Fibroblast of skin of left quadriceps (primary cell): ENCODE results near the gene ZNF774.
"Not testable (repeated sequence)": the region's sequence is repeated elsewhere in the genome, so short reads cannot be mapped to it uniquely, and the experiment has no call there.

Experiments
- DNase-seq, 2 experiments: peaks; one replicate each; pipeline ENCODE4 v3.0.0-alpha.2; 2013; ENCODE audit warnings: low read depth in 2 of 2

The ZNF774 gene

DNA sequence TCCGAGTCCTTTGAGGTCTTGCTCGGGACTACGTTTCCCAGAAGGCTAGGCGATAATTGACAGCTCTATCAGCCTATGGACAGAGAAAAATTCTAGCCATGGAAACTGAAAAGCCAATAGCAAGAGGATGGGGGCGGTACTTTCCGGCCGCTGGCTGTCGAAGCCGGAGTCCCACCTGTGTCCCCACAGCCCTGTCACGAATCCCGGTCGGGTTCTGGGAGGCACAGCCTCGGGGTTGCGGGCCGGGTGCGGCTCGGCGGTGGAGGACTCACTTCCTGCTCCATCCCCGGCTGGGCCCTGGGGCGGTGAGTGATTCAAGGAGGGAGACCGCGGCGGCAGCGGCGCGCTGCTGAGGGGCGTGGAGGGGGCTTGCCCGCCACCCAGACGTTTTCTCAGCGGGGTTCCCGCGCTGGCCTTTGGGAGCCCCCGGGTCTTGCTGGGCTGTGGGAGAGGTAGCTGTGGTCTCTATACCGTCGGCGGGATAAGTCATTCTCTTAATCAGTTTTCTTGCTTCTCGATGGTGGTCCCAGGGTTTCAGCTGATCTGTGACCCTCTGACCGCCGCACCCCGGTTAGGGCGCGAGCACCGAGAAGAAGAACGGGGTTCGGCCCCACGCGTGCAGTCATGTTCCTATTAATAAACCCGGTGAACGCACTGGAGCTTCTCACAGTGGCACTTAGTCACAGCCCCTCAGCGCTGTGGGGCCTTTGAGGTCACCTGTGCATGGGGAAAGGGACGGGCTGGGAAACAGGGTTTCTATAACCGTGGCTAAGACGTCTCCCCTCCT is at the start of gene ZNF774:
ZNF774 (plus strand) TSS at position 178 of the 787 bp plus-strand sequence. CDS start 2,377 bp downstream, outside the sequence.
- peak; percentile 90 to 92 for DNase-seq

GRCh38 chr15:90305355-90305754 is 46.7 kb upstream of the ZNF774 start:
- DNase-seq: not testable (repeated sequence)

- DNase-seq: no peak
Observed at GRCh38 chr15:90305932-90306331, 46.2 kb upstream of the ZNF774 start.

DNA sequence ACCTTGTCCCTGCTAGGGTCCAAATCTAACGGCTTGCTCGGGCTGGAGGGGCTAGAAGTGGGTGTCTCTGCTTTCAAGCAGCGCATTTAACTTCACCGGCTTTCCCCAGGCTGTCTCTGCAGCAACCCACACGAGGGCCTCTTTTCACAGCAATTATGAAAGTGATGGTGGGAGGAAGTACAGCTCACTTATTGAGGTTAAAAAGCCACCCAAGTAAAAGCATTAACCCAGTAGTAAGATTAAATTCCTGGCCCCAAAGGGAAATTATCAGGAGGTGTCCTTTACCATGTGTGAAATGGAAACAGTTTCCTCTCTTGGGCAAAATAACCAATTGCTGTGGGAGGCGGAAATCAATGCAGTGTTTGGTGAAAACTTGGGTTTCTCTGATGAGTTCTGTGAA is 45.5 kb upstream of the ZNF774 start:
- DNase-seq: no peak

DNA sequence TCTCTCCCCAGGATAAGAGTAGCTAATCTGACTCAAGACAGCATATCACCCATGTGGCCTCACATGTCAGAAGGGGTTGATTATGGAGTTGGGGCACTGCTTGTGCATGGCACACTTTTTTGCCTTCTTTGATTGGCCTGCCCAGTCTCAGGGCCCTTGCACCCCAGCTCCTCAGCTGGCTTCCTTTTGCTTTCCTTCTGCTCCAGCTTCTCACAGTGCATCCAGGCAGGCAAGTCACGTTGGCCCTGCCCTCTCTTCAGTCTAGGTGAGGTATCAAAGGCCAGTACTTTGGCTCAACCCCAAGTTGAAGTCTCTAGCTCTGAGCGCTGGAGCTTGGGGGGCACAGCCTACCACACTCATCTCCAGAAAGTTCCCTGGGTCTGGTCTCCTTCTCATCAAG is 44.4 kb upstream of the ZNF774 start:
- DNase-seq: no peak

DNA sequence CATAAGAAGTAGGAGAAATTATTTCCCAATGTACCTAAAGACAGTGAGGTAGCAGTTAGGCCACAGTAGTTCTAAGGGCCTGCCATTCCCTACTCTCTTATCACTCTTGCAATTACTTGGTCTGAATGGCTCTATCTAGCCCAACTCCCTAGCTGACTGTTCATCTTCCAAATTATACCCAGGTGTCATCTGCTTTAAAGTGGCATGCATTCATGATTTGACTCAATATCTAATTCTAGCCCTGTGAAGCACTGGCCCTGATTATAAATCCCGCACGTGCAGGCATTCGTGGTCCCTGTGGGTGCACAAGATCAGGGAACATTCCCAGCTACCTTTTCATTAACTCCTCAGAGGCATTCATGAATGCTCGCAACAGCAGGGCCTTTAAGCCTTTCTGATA is 43.1 kb upstream of the ZNF774 start:
- no peak for DNase-seq

DNA sequence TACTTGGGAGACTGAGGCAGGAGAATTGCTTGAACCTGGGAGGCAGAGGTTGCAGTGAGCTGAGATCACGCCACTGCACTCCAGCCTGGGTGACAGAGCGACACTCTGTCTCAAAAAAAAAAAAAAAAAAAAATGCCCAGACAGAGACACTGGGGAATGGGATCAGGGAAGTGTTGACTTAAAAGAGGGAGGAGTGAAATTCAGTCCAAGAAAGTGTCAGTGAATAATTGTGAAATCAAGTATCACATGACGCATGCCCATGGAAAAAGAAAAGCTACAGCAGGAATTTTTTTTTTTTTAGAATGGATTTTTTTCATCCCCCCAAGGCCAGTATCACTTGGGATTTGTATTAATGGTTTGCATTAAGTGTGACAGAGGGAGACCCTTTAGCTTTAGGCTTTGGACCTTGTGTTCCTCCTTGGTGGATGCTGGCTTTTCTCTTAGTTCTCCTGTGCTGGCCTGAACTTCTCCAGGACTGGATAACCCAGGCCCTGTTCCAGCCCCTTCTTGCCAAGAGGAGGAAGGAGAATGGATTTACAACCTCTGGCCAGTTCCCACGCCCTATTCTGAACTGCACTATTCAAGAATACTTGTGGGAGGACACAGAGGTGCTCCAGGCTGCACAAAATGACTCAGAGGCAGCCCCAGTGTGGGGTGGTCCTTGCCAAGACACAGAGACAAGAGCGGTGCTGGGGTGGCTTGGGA is 36.7 kb upstream of the ZNF774 start:
- DNase-seq: peak; percentile 20 to 23

GRCh38 chr15:90316139-90316538 is 35.9 kb upstream of the ZNF774 start:
- no peak for DNase-seq

GRCh38 chr15:90318591-90318990 is 33.5 kb upstream of the ZNF774 start:
- DNase-seq: no peak

DNA sequence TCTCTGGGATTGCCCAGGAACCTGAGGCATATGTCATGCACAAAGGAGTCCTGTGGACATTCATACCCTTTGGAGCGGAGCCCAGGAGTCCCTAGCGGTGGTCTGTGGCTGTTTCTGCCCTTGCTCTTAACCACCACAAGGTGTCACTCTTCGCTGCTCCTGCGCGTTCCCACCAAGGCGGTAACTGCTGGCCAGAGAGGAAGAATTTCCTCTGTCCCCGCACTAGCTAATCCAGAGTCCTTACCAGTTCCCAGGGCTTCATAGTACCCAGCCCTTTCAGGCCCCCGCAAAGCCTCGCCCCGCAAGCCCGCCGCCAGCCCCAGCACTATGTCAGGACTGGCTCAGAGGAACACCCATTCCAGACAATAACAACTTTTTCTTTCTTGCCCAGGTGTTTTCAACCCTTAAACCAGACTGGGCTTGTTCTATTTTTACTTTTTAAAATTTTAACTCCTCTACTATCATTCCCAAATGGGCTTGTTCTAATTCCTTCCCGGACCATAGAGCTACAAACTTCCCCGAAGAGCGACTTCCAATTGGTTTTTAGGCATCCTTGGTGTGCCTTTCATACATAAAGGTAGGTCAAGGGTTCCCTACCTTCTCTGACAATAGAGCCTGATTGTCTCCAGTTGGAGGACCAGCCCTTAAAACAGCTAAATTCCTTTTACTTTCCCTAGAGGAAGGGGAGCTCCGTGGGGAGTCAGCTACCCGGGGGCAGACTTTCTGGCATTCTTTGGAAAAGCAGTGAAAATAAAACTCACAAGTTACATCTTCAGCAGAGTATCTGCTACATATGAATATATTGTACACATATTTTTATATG is 31.8 kb upstream of the ZNF774 start:
- DNase-seq: peak; percentile 79 to 80

GRCh38 chr15:90320885-90321278 is 31.2 kb upstream of the ZNF774 start:
- DNase-seq: no peak

DNA sequence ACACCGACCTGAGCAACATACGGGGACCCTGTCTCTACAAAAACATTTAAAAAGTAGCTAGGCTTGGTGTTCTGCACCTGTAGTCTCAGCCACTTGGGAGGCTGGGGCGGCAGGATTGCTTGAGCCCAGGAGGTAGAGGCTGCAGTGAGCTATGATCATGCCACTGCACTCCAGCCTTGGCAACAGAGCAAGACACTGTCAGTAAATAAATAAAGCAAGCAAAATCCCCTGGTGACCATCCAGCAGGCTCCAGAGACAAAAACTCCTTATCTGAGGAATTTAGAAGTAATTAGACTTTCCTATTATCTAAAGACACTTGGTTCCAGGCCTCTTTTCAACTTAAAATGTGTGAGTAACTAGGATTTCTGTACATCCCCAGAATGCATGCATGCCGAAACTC is 29.5 kb upstream of the ZNF774 start:
- no peak for DNase-seq

DNA sequence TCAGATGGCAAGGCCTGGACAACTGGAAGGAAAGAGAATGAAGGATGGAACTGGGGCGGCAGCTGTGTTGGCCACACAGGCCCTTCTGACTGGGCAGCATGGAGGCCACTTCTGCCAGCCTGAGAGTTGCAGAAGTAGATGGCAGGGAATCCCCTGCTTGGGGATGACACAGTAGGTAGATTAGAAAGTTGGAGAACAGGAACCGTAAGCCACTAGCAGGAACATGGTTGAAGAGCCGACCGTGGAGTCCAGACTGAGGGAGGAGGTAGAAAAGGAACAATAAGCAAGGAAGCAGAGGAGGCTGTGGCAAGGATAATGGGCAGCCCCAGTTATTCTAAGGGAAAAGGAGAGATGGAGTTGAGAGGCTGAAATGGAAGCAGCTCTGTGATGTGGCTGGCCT is 26.4 kb upstream of the ZNF774 start:
- DNase-seq: no peak

DNA sequence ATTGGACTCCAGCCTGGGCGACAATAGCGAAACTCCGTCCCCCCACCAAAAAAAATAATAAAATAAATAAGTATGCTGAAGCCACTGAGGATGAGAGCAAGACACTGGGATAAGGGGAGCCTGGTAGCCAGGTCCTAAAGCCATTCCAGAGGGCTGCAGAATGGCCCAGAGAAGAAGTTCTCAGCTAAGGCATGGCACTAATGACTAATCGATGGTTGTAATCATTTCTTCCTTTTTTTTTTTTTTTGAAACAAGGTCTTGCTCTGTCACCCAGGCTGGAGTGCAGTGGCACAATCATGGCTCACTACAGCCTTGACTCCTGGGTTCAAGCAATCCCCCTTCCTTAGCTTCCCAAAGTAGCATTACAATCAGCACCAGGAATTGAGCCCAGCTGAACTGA is 25.6 kb upstream of the ZNF774 start:
- no peak for DNase-seq

- DNase-seq: no peak
Observed at GRCh38 chr15:90327311-90327710, 24.8 kb upstream of the ZNF774 start.

GRCh38 chr15:90334304-90334731 is 17.8 kb upstream of the ZNF774 start:
- DNase-seq: no peak

GRCh38 chr15:90336705-90337141 is 15.4 kb upstream of the ZNF774 start:
- peak; percentile 44 to 47 for DNase-seq

DNA sequence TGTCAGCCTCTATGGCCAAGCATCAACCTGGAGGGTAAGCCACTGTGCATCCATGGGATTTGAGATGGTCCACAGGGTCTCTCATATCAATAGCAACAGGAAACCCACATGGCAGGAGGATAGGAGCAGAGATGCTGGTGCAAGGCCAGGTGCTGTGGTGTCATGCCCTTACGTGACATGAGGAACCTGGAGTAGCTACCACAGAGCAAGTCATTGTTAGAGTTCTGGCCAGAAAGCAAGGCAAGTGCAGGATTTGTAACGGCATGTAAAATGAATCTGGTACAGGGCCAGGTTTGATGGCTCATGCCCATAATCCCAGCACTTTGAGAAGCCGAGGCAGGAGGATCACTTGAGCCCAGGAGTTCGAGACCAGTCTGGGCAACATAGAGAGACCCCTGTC is 14.8 kb upstream of the ZNF774 start:
- no peak for DNase-seq

- no peak for DNase-seq
Observed at GRCh38 chr15:90338532-90338931, 13.6 kb upstream of the ZNF774 start.

- no peak for DNase-seq
Observed at GRCh38 chr15:90340345-90340744, 11.7 kb upstream of the ZNF774 start.

GRCh38 chr15:90343302-90343790 is 8.7 kb upstream of the ZNF774 start:
- DNase-seq: no peak

DNA sequence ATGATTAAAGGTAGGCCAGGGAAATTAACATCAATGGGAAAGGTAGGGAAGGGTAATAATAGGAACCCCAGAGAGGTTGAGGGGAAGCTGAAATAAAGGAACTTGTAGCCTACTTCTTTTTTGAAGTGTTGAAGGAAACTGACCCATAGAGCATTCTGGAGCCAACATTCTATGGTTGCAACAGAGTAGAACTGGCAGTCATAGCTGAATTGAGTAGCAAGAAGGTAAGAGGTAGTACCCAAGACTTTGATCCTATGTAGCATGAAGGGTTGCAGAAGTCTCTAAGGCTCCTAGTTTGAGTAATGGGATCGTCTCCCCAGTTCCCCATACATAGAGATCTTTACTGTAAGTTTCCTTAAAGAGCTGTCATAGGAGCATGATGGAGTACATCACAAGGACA is 7.4 kb upstream of the ZNF774 start:
- DNase-seq: no peak
